ENCODE data around the gene TMEM176A.
"Not testable (repeated sequence)": the region's sequence is repeated elsewhere in the genome, so short reads cannot be mapped to it uniquely, and the experiment has no call there.

The TMEM176A gene

GRCh38 chr7:150788474-150789269, 11.9 kb upstream of the TMEM176A start:
- DNase-seq (ENCODE audit: low read depth) = no peak

- DNase-seq (ENCODE audit: low read depth) = no peak
Observed at GRCh38 chr7:150790416-150791075, 10.0 kb upstream of the TMEM176A start.

GRCh38 chr7:150791304-150791703, 9.3 kb upstream of the TMEM176A start:
- no peak for DNase-seq (ENCODE audit: low read depth)

GRCh38 chr7:150791746-150792452, 8.7 kb upstream of the TMEM176A start:
- no peak for DNase-seq (ENCODE audit: low read depth)

- DNase-seq (ENCODE audit: low read depth) = no peak
Observed at GRCh38 chr7:150793569-150794238, 6.9 kb upstream of the TMEM176A start.

- DNase-seq (ENCODE audit: low read depth) = no peak
Observed at GRCh38 chr7:150797661-150798060, 2.9 kb upstream of the TMEM176A start.

GRCh38 chr7:150799156-150799555, 1.4 kb upstream of the TMEM176A start:
- no peak for DNase-seq (ENCODE audit: low read depth)

GRCh38 chr7:150799741-150800580, 608 bp upstream of the TMEM176A start, which contains the start of gene TMEM176B:
TSS of gene TMEM176B (minus strand) at chr7:150800364. CDS start at chr7:150796569, 3,795 bp downstream.
- DNase-seq (ENCODE audit: low read depth) = no peak

- DNase-seq (ENCODE audit: low read depth) = no peak
Observed at GRCh38 chr7:150801242-150801945, 825 bp downstream of the TMEM176A start.

- DNase-seq (ENCODE audit: low read depth) = no peak
Observed at GRCh38 chr7:150801946-150802771, 1.6 kb downstream of the TMEM176A start.

GRCh38 chr7:150803161-150803860, 2.7 kb downstream of the TMEM176A start:
- DNase-seq (ENCODE audit: low read depth) = no peak

- DNase-seq (ENCODE audit: low read depth) = no peak
Observed at GRCh38 chr7:150804802-150805201, 4.2 kb downstream of the TMEM176A start.

GRCh38 chr7:150805864-150806263, 5.3 kb downstream of the TMEM176A start:
- no peak for DNase-seq (ENCODE audit: low read depth)

- DNase-seq (ENCODE audit: low read depth) = no peak
Observed at GRCh38 chr7:150806454-150806853, 5.9 kb downstream of the TMEM176A start.

GRCh38 chr7:150806863-150807262, 6.3 kb downstream of the TMEM176A start:
- no peak for DNase-seq (ENCODE audit: low read depth)

- not testable (repeated sequence) for DNase-seq (ENCODE audit: low read depth)
Observed at GRCh38 chr7:150807616-150808438, 7.3 kb downstream of the TMEM176A start.

- DNase-seq (ENCODE audit: low read depth) = no peak
Observed at GRCh38 chr7:150814328-150815001, 13.9 kb downstream of the TMEM176A start.

GRCh38 chr7:150818971-150819370, 18.4 kb downstream of the TMEM176A start:
- DNase-seq (ENCODE audit: low read depth) = no peak

All from HS-5 (cell line).